OCI-LY7 (cell line): Measurements from ENCODE around the gene SIRT4. TPM values are rescaled to one million over a fixed set of nuclear protein-coding genes. Genes with fewer than 3 reads are reported as not detected.
A peak's percentile ranks its signal among the peaks of the same experiment; 100 is the strongest.
"Not testable (repeated sequence)": the region's sequence is repeated elsewhere in the genome, so short reads cannot be mapped to it uniquely, and the experiment has no call there.

ENCODE experiments used
- BruUV-seq: library from RNA; stranded (reverse); fragments of 400-500 nt; replicated peaks from 2 replicates; lab custom pipeline; 2021; lab: Mats Ljungman, UMichigan
- CTCF ChIA-PET: fragments of 300-600 bp; sonication (Branson Sonifier 250); formaldehyde crosslinking; loops from one replicate; lab custom pipeline; 2022; ENCODE audit warnings: antibody characterized with exemption; ENCODE audit not compliant: unreplicated experiment; lab: Charles Lee
- POLR2A ChIA-PET: fragments of 300-600 bp; sonication (Branson Sonifier 250); formaldehyde crosslinking; loops from one replicate; lab custom pipeline; 2022; ENCODE audit warnings: antibody characterized with exemption; lab: Charles Lee
- DNase-seq: peaks from one replicate; pipeline ENCODE4 v3.0.0-alpha.2; 2015; ENCODE audit warnings: low spot score
- H2AFZ ChIP-seq: fragments of 200-600 bp; sonication (generic), shearing (Covaris generic); 2 replicates; pipeline ENCODE4 v1.6.1; 2014; ENCODE audit warnings: mild to moderate bottlenecking, antibody characterized with exemption, low read length, moderate library complexity
- H3K27ac ChIP-seq: fragments of 200-600 bp; sonication (generic); 2 replicates; pipeline ENCODE4 v1.5.1; 2014; ENCODE audit warnings: mixed run types, low read depth, mild to moderate bottlenecking, moderate library complexity, low read length, inconsistent platforms; ENCODE audit not compliant: poor library complexity, severe bottlenecking
- H3K36me3 ChIP-seq: fragments of 200-600 bp; sonication (generic); 2 replicates; pipeline ENCODE4 v1.6.1; 2014; ENCODE audit warnings: mild to moderate bottlenecking, antibody characterized with exemption, low read length, moderate library complexity, mixed read lengths; ENCODE audit not compliant: insufficient read depth
- H3K4me1 ChIP-seq: fragments of 200-600 bp; sonication (generic); 2 replicates; pipeline ENCODE4 v1.5.1; 2014; ENCODE audit warnings: mild to moderate bottlenecking, low read length; ENCODE audit not compliant: insufficient read depth, poor library complexity, severe bottlenecking
- H3K4me2 ChIP-seq: fragments of 200-600 bp; sonication (generic); 2 replicates; pipeline ENCODE4 v1.6.1; 2014; ENCODE audit warnings: mild to moderate bottlenecking, low read length
- H3K4me3 ChIP-seq: fragments of 200-600 bp; sonication (generic); 2 replicates; pipeline ENCODE4 v1.5.1; 2014; ENCODE audit warnings: mild to moderate bottlenecking, low read depth, low read length; ENCODE audit not compliant: poor library complexity, severe bottlenecking
- H3K79me2 ChIP-seq: fragments of 200-600 bp; sonication (generic); 2 replicates; pipeline ENCODE4 v1.6.1; 2016; ENCODE audit warnings: low read depth, mild to moderate bottlenecking, low read length, moderate library complexity, mixed read lengths; ENCODE audit not compliant: insufficient read depth
- H3K9me2 ChIP-seq: fragments of 200-600 bp; sonication (generic); 2 replicates; pipeline ENCODE4 v1.6.1; 2016; ENCODE audit warnings: mild to moderate bottlenecking, low read length, mixed read lengths; ENCODE audit not compliant: insufficient read depth
- H3K9me3 ChIP-seq: fragments of 200-600 bp; sonication (generic); 2 replicates; pipeline ENCODE4 v1.6.1; 2014; ENCODE audit warnings: mild to moderate bottlenecking, mixed run types, low read length, mixed read lengths
- H4K20me1 ChIP-seq: fragments of 200-600 bp; sonication (generic); 2 replicates; pipeline ENCODE4 v1.6.1; 2014; ENCODE audit warnings: mild to moderate bottlenecking, antibody characterized with exemption, low read length, moderate library complexity, mixed read lengths; ENCODE audit not compliant: insufficient read depth
- CTCF ChIP-seq: fragments of 200-600 bp; sonication (generic); conservative IDR thresholded peaks from 2 replicates; pipeline ENCODE4 v1.5.1; 2014; ENCODE audit warnings: mild to moderate bottlenecking, antibody characterized with exemption, low read length, moderate library complexity, mixed read lengths
- EZH2phosphoT487 ChIP-seq: fragments of 200-600 bp; sonication (generic); IDR thresholded peaks from 2 replicates; pipeline ENCODE4 v1.6.1; 2018; ENCODE audit warnings: low read depth, borderline replicate concordance, mild to moderate bottlenecking, mixed run types, antibody characterized with exemption, low read length, moderate library complexity, mixed read lengths
- intact Hi-C: fragments of 100-400 bp; cut with micrococcal nuclease; formaldehyde crosslinking; loops from one replicate; pipeline ENCODE4 v1.10.0; 2022; ENCODE audit not compliant: unreplicated experiment
- total RNA-seq, 2 experiments: library from RNA; depleted of rRNA in 1 of 2; stranded (reverse); fragments of >200 nt in 1 of 2; shearing (Covaris generic) in 1 of 2; gene quantifications; 2 replicates each; pipeline ENCODE4 v1.2.3, GENCODE V29; 2014 to 2022

SIRT4 gene
- total RNA-seq, 2 experiments from 2014 or later: 1.4 to 2.1 TPM

DNA sequence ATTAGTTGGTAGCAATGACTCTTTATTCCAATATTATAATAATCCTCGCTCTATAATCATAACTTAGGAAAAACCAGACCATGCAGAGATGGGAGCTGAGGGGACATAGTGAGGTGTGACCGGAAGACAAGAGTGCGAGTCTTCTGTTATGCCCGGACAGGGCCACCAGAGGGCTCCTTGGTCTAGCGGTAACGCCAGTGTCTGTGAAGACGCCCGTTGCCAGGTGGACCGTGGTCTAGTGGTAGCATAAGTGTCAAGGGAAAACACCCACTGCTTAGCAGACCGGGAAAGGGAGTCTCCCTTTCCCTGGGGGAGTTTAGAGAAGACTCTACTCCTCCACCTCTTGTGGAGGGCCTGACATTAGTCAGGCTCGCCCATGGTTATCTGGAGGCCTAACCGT lies 33.3 kb downstream of the SIRT4 start:
- CTCF ChIA-PET, H3K4me1 ChIP-seq, H3K79me2 ChIP-seq, H3K4me2 ChIP-seq, BruUV-seq, H3K9me2 ChIP-seq, H2AFZ ChIP-seq, H3K36me3 ChIP-seq, H3K27ac ChIP-seq, H4K20me1 ChIP-seq, intact Hi-C loops, H3K4me3 ChIP-seq: not testable (repeated sequence)
- peak; percentile 23 for DNase-seq
- POLR2A ChIA-PET: interaction anchor here (0.6 kb wide), 1 partner anchor 82 kb away, joined by 3 read pairs; no protein-coding TSS in a partner anchor
- TF ChIP-seq CTCF: peak; percentile 62
- peaks cover 26% of the 10 kb centered on the region for H3K9me3 ChIP-seq

DNA sequence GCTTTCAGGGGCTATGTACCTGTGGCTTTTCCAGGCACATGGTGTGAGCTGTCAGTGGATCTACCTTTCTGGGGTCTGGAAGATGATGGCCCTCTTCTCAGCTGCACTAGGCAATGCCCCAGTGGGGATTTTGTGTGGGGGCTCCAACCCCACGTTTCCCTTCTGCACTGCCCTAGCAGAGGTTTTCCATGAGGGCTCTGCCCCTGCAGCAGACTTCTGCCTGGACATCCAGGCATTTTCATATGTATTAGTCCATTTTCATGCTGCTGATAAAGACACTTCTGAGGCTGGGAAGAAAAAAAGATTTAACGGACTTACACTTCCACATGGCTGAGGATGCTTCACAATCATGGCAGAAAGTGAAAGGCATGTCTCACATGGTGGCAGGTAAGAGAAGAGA lies 34.3 kb downstream of the SIRT4 start:
- H3K9me2 ChIP-seq, H3K4me1 ChIP-seq, CTCF ChIA-PET, intact Hi-C loops, DNase-seq, BruUV-seq, H2AFZ ChIP-seq, H4K20me1 ChIP-seq, H3K36me3 ChIP-seq, H3K79me2 ChIP-seq, H3K4me3 ChIP-seq, H3K27ac ChIP-seq, H3K4me2 ChIP-seq, POLR2A ChIA-PET: not testable (repeated sequence)
- peaks cover 26% of the 10 kb centered on the region for H3K9me3 ChIP-seq

DNA sequence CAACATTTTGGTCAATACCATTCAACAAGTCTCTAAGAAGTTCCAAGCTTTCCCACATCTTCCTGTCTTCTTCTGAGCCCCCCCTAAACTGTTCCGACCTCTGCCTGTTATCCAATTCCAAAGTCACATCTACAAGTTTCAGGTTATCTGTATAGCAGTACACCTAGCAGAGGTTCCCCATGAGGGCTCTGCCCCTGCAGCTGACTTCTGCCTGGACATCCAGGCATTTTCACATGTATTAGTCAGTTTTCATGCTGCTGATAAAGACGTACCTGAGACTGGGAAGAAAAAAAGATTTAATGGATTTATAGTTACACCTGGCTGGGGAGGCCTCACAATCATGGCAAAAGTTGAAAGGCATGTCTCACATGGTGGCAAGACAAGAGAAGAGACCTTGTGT lies 35.6 kb downstream of the SIRT4 start:
- H3K4me2 ChIP-seq: no peak overlapping the region

More for the DNA sequence above, 35.6 kb downstream of the SIRT4 start:
- TF ChIP-seq CTCF (no peak), EZH2phosphoT487 (no peak)
- Histone ChIP-seq H3K9me3 (peaks cover 26% of the 10 kb centered on the region), H4K20me1 (no peaks in the 10 kb centered on the region), H3K4me1 (no peaks in the 10 kb centered on the region), H3K4me3 (no peak overlapping the region), H2AFZ (no peak overlapping the region), H3K79me2 (no peaks in the 10 kb centered on the region), H3K27ac (no peak overlapping the region), H3K36me3 (no peaks in the 10 kb centered on the region), H3K9me2 (no peaks in the 10 kb centered on the region)
- BruUV-seq: no TSS peak
- intact Hi-C loops: no loop called here
- CTCF ChIA-PET: no interaction called here
- no peak for DNase-seq
- POLR2A ChIA-PET: interaction anchor here (0.6 kb wide), 1 partner anchor 15 kb away, joined by 3 read pairs; no protein-coding TSS in a partner anchor
